OCI-LY7 (cell line): ENCODE measurements around the gene ADARB2. TPM values are rescaled to one million over a fixed set of nuclear protein-coding genes. Genes with fewer than 3 reads are reported as not detected.

ENCODE experiments used
- BruUV-seq: library from RNA; stranded (reverse); fragments of 400-500 nt; replicated peaks from 2 replicates; lab custom pipeline; 2021; lab: Mats Ljungman, UMichigan
- CTCF ChIA-PET: fragments of 300-600 bp; sonication (Branson Sonifier 250); formaldehyde crosslinking; loops from one replicate; lab custom pipeline; 2022; ENCODE audit warnings: antibody characterized with exemption; ENCODE audit not compliant: unreplicated experiment; lab: Charles Lee
- POLR2A ChIA-PET: fragments of 300-600 bp; sonication (Branson Sonifier 250); formaldehyde crosslinking; loops from one replicate; lab custom pipeline; 2022; ENCODE audit warnings: antibody characterized with exemption; lab: Charles Lee
- DNase-seq: peaks from one replicate; pipeline ENCODE4 v3.0.0-alpha.2; 2015; ENCODE audit warnings: low spot score
- H2AFZ ChIP-seq: fragments of 200-600 bp; sonication (generic), shearing (Covaris generic); 2 replicates; pipeline ENCODE4 v1.6.1; 2014; ENCODE audit warnings: mild to moderate bottlenecking, antibody characterized with exemption, low read length, moderate library complexity
- H3K27ac ChIP-seq: fragments of 200-600 bp; sonication (generic); 2 replicates; pipeline ENCODE4 v1.5.1; 2014; ENCODE audit warnings: mixed run types, low read depth, mild to moderate bottlenecking, moderate library complexity, low read length, inconsistent platforms; ENCODE audit not compliant: poor library complexity, severe bottlenecking
- H3K36me3 ChIP-seq: fragments of 200-600 bp; sonication (generic); 2 replicates; pipeline ENCODE4 v1.6.1; 2014; ENCODE audit warnings: mild to moderate bottlenecking, antibody characterized with exemption, low read length, moderate library complexity, mixed read lengths; ENCODE audit not compliant: insufficient read depth
- H3K4me1 ChIP-seq: fragments of 200-600 bp; sonication (generic); 2 replicates; pipeline ENCODE4 v1.5.1; 2014; ENCODE audit warnings: mild to moderate bottlenecking, low read length; ENCODE audit not compliant: insufficient read depth, poor library complexity, severe bottlenecking
- H3K4me2 ChIP-seq: fragments of 200-600 bp; sonication (generic); 2 replicates; pipeline ENCODE4 v1.6.1; 2014; ENCODE audit warnings: mild to moderate bottlenecking, low read length
- H3K4me3 ChIP-seq: fragments of 200-600 bp; sonication (generic); 2 replicates; pipeline ENCODE4 v1.5.1; 2014; ENCODE audit warnings: mild to moderate bottlenecking, low read depth, low read length; ENCODE audit not compliant: poor library complexity, severe bottlenecking
- H3K79me2 ChIP-seq: fragments of 200-600 bp; sonication (generic); 2 replicates; pipeline ENCODE4 v1.6.1; 2016; ENCODE audit warnings: low read depth, mild to moderate bottlenecking, low read length, moderate library complexity, mixed read lengths; ENCODE audit not compliant: insufficient read depth
- H3K9me2 ChIP-seq: fragments of 200-600 bp; sonication (generic); 2 replicates; pipeline ENCODE4 v1.6.1; 2016; ENCODE audit warnings: mild to moderate bottlenecking, low read length, mixed read lengths; ENCODE audit not compliant: insufficient read depth
- H3K9me3 ChIP-seq: fragments of 200-600 bp; sonication (generic); 2 replicates; pipeline ENCODE4 v1.6.1; 2014; ENCODE audit warnings: mild to moderate bottlenecking, mixed run types, low read length, mixed read lengths
- H4K20me1 ChIP-seq: fragments of 200-600 bp; sonication (generic); 2 replicates; pipeline ENCODE4 v1.6.1; 2014; ENCODE audit warnings: mild to moderate bottlenecking, antibody characterized with exemption, low read length, moderate library complexity, mixed read lengths; ENCODE audit not compliant: insufficient read depth
- EZH2phosphoT487 ChIP-seq: fragments of 200-600 bp; sonication (generic); IDR thresholded peaks from 2 replicates; pipeline ENCODE4 v1.6.1; 2018; ENCODE audit warnings: low read depth, borderline replicate concordance, mild to moderate bottlenecking, mixed run types, antibody characterized with exemption, low read length, moderate library complexity, mixed read lengths
- intact Hi-C: fragments of 100-400 bp; cut with micrococcal nuclease; formaldehyde crosslinking; loops from one replicate; pipeline ENCODE4 v1.10.0; 2022; ENCODE audit not compliant: unreplicated experiment
- total RNA-seq, 2 experiments: library from RNA; depleted of rRNA in 1 of 2; stranded (reverse); fragments of >200 nt in 1 of 2; shearing (Covaris generic) in 1 of 2; gene quantifications; 2 replicates each; pipeline ENCODE4 v1.2.3, GENCODE V29; 2014 to 2022
- TF ChIP-seq, protein P1 (sequence below): fragments of 200-600 bp; sonication (generic); conservative IDR thresholded peaks from 2 replicates; pipeline ENCODE4 v1.5.1; 2014; ENCODE audit warnings: mild to moderate bottlenecking, antibody characterized with exemption, low read length, moderate library complexity, mixed read lengths

The ADARB2 gene
- total RNA-seq, 2 experiments from 2014 or later, result 0.03 TPM; not detected in 1

DNA sequence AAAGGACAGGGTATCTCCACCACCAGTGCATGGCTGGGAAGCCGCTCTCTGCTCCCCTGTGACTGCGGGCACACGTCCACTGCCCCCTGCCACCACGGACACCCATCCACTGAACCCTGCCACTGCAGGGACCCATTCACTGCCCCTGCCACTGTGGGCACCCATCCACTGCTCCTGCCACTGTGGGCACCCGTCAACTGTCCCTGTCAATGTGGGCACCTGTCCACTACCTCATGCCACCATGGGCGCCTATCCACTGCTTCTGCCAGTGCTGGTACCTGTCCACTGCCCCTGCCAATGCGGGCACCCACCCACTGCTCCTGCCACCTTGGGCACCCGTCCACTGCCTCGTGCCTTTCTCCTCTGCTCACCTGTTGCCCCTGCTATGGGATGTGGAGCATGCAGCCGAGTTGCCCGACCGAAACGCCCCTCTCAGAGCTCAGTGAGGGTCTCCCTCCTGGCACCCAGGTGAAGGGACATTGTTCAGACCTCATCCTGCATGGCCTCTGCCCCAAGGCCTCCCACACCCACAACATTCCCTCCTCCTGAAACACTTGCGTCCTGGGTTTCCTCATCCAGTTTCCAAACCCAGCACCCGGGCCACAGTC, 207.4 kb downstream of the ADARB2 start:
- intact Hi-C loops, result no loop called here
- no peaks in the 10 kb centered on the region for H3K79me2 ChIP-seq
- H2AFZ ChIP-seq, result no peak overlapping the region
- BruUV-seq, result no TSS peak
- no peak overlapping the region for H3K4me3 ChIP-seq
- ChIA-PET CTCF (no interaction called here), POLR2A (no interaction called here)
- peaks cover 6% of the 10 kb centered on the region for H3K4me1 ChIP-seq
- H3K27ac ChIP-seq, result no peak overlapping the region
- H3K9me2 ChIP-seq, result no peaks in the 10 kb centered on the region
- no peaks in the 10 kb centered on the region for H3K9me3 ChIP-seq
- DNase-seq, result no peak
- TF ChIP-seq, protein P1, sequence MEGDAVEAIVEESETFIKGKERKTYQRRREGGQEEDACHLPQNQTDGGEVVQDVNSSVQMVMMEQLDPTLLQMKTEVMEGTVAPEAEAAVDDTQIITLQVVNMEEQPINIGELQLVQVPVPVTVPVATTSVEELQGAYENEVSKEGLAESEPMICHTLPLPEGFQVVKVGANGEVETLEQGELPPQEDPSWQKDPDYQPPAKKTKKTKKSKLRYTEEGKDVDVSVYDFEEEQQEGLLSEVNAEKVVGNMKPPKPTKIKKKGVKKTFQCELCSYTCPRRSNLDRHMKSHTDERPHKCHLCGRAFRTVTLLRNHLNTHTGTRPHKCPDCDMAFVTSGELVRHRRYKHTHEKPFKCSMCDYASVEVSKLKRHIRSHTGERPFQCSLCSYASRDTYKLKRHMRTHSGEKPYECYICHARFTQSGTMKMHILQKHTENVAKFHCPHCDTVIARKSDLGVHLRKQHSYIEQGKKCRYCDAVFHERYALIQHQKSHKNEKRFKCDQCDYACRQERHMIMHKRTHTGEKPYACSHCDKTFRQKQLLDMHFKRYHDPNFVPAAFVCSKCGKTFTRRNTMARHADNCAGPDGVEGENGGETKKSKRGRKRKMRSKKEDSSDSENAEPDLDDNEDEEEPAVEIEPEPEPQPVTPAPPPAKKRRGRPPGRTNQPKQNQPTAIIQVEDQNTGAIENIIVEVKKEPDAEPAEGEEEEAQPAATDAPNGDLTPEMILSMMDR, result no peak
- TF ChIP-seq EZH2phosphoT487, result no peak
- H4K20me1 ChIP-seq, result no peaks in the 10 kb centered on the region
- no peak overlapping the region for H3K4me2 ChIP-seq
- H3K36me3 ChIP-seq, result no peaks in the 10 kb centered on the region

DNA sequence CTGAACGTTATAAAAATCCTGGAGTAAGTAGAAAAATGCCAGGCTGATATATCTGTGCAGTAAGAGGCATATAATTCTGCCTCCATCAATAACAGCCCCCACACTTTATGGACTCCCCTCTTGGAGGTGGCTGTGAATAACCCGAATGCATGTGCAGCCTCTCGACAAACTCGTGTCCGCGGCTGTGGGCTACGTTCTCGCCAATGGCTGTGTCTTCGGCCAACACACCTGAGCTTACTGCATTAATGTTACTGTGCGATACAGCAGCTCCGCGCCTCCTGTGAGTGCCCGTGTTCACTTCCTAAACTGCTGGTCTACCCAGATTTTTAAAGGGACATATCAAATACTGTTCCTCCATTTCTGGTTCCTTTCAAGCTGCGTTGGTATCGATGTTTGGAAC, 209.4 kb downstream of the ADARB2 start:
- no peaks in the 10 kb centered on the region for H3K9me2 ChIP-seq
- H3K4me3 ChIP-seq, result no peak overlapping the region
- no TSS peak for BruUV-seq
- H3K79me2 ChIP-seq, result no peaks in the 10 kb centered on the region
- H3K4me1 ChIP-seq, result peaks cover 6% of the 10 kb centered on the region
- H3K9me3 ChIP-seq, result no peaks in the 10 kb centered on the region
- no peak for DNase-seq
- H3K36me3 ChIP-seq, result no peaks in the 10 kb centered on the region
- H4K20me1 ChIP-seq, result no peaks in the 10 kb centered on the region
- no peak overlapping the region for H2AFZ ChIP-seq
- H3K4me2 ChIP-seq, result no peak overlapping the region
- ChIA-PET CTCF (no interaction called here), POLR2A (no interaction called here)
- no peak overlapping the region for H3K27ac ChIP-seq
- TF ChIP-seq, protein P1, result no peak
- TF ChIP-seq EZH2phosphoT487, result no peak
- intact Hi-C loops, result no loop called here

DNA sequence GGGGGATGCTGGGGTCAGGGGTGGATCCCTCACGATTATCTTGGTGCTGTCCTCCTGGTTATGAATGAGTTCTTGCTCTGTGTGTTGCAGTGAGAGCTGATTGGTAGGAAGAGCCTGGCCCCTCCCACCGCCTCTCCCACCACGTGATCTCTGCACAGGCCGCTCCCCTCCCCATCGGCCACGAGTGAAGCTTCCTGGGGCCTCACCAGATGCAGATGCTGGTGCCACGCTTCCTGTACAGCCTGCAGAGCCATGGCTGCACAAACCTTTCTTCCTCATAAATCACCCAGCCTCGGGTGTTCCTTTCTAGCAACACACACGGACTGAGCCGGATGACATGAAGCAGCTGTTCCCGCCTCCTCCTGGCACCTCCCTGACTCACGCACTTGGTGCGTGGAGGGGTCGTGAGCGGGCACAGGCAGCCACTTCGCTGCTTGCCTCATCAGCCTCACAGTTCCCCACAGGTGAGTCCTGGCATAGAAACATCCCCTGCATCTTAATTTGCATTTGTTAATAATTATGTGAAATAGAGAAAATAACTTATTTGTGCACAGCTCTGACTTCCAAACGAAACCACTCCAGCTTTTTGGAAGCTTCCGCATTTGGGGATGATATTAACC, 210.8 kb downstream of the ADARB2 start:
- intact Hi-C loops, result no loop called here
- H3K9me2 ChIP-seq, result no peaks in the 10 kb centered on the region
- POLR2A ChIA-PET, result no interaction called here
- no peak overlapping the region for H3K4me3 ChIP-seq
- TF ChIP-seq EZH2phosphoT487, result no peak
- TF ChIP-seq, protein P1, result no peak
- H3K9me3 ChIP-seq, result no peaks in the 10 kb centered on the region
- no peak overlapping the region; the same call in 1 of the 2 replicates for H2AFZ ChIP-seq
- no peaks in the 10 kb centered on the region for H3K36me3 ChIP-seq
- H3K4me2 ChIP-seq, result peak overlapping the region; percentile 24
- BruUV-seq, result no TSS peak
- DNase-seq, result peak; percentile 50
- H3K4me1 ChIP-seq, result peaks cover 6% of the 10 kb centered on the region
- H3K79me2 ChIP-seq, result no peaks in the 10 kb centered on the region
- no peak overlapping the region for H3K27ac ChIP-seq
- H4K20me1 ChIP-seq, result no peaks in the 10 kb centered on the region
- CTCF ChIA-PET, result interaction anchor here (0.6 kb wide), 1 partner anchor 679 kb away, joined by 5 read pairs; no protein-coding TSS in a partner anchor
